GM12878 (cell line): Measurements from ENCODE around the gene RPS6KA4. TPM values are rescaled to one million over a fixed set of nuclear protein-coding genes. Genes with fewer than 3 reads are reported as not detected.

Source experiments
- ATAC-seq: fragments of 200-7000 bp; cut with Tn5 transposase; 3 replicates; pipeline ENCODE4 v1.9.1; 2020; ENCODE audit warnings: mild to moderate bottlenecking, moderate library complexity
- BruUV-seq: library from RNA; stranded (reverse); fragments of 400-500 nt; replicated peaks from 2 replicates; lab custom pipeline; 2021; lab: Mats Ljungman, UMichigan
- CTCF ChIA-PET: fragments of 300-600 bp; sonication (Branson Sonifier 250); formaldehyde crosslinking; extraction: SDS; loops from one replicate; lab custom pipeline; 2021; ENCODE audit warnings: inconsistent platforms; lab: Yijun Ruan, JAX
- POLR2A ChIA-PET: fragments of 350-600 bp; formaldehyde crosslinking; extraction: SDS; loops from one replicate; lab custom pipeline; 2021; ENCODE audit warnings: inconsistent platforms; lab: Charles Lee
- RAD21 ChIA-PET: fragments of 300-600 bp; sonication (Branson Sonifier 250); formaldehyde crosslinking; loops from one replicate; lab custom pipeline; 2023; ENCODE audit warnings: antibody characterized with exemption; ENCODE audit not compliant: unreplicated experiment; lab: Charles Lee
- SMC1A ChIA-PET: fragments of 300-600 bp; sonication (Branson Sonifier 250); formaldehyde crosslinking; loops from one replicate; lab custom pipeline; 2023; ENCODE audit not compliant: unreplicated experiment, uncharacterized antibody; lab: Charles Lee
- DNase-seq: peaks from one replicate; pipeline ENCODE4 v3.0.0-alpha.2; 2011; ENCODE audit warnings: low read depth, low spot score
- FAIRE-seq: peaks from 3 replicates; lab custom pipeline; 2011; peaks lifted over from hg19 to GRCh38; lab: Jason Lieb, UNC
- H2AFZ ChIP-seq: 2 replicates; pipeline ENCODE4 v1.6.0; 2011; ENCODE audit warnings: low read depth, low read length, control low read depth; ENCODE audit not compliant: control insufficient read depth
- H3K27ac ChIP-seq: 2 replicates; pipeline ENCODE4 v1.5.1; 2011; ENCODE audit warnings: control low read depth; ENCODE audit not compliant: control insufficient read depth, insufficient read depth
- H3K27me3 ChIP-seq, 2 experiments: replicated peaks in 1 of 2; 2 replicates each; pipeline versions ENCODE4 v1.6.0 to v1.6.1; 2011; ENCODE audit warnings: low read length in 1 of 2; ENCODE audit not compliant: control insufficient read depth in 2 of 2, insufficient read depth in 2 of 2
- H3K36me3 ChIP-seq, 2 experiments: 2 replicates each; pipeline ENCODE4 v1.5.1; 2011; ENCODE audit warnings: low read length in 1 of 2; ENCODE audit not compliant: control insufficient read depth in 2 of 2, insufficient read depth in 2 of 2
- H3K4me1 ChIP-seq: 2 replicates; pipeline ENCODE4 v1.6.1; 2011; ENCODE audit warnings: mild to moderate bottlenecking, low read length, moderate library complexity, mixed read lengths; ENCODE audit not compliant: control insufficient read depth, insufficient read depth
- H3K4me2 ChIP-seq: 2 replicates; pipeline ENCODE4 v1.6.0; 2011; ENCODE audit warnings: control low read depth; ENCODE audit not compliant: control insufficient read depth, insufficient read depth
- H3K4me3 ChIP-seq: fragments of 200-600 bp; sonication (generic); 2 replicates; pipeline ENCODE4 v1.5.1; 2016
- H3K79me2 ChIP-seq: 2 replicates; pipeline ENCODE4 v1.6.0; 2011; ENCODE audit warnings: low read length; ENCODE audit not compliant: control insufficient read depth, insufficient read depth
- H3K9ac ChIP-seq: 2 replicates; pipeline ENCODE4 v1.8.0; 2011; ENCODE audit warnings: low read length, control low read depth, mixed read lengths; ENCODE audit not compliant: control insufficient read depth, insufficient read depth
- H3K9me3 ChIP-seq: replicated peaks from 3 replicates; pipeline ENCODE4 v1.5.1; 2011; ENCODE audit warnings: mild to moderate bottlenecking, low read length; ENCODE audit not compliant: control insufficient read depth, insufficient read depth
- H4K20me1 ChIP-seq: 2 replicates; pipeline ENCODE4 v1.6.0; 2011; ENCODE audit not compliant: control insufficient read depth, insufficient read depth
- CUX1 ChIP-seq: IDR thresholded peaks from 2 replicates; pipeline ENCODE4 v1.6.1; 2012; ENCODE audit warnings: improper control_type of control experiment, low read depth, low read length; ENCODE audit not compliant: insufficient replicate concordance
- DPF2 ChIP-seq: fragments of 450-650 bp; IDR thresholded peaks from 2 replicates; pipeline ENCODE4 v1.6.1; 2017; ENCODE audit warnings: mild to moderate bottlenecking
- HCFC1 ChIP-seq: fragments of 150-350 bp; IDR thresholded peaks from 2 replicates; pipeline ENCODE4 v1.6.1; 2014; ENCODE audit warnings: low read length
- MEF2B ChIP-seq: fragments of 450-650 bp; IDR thresholded peaks from 2 replicates; pipeline ENCODE4 v1.6.1; 2018; ENCODE audit warnings: mild to moderate bottlenecking, moderate library complexity; ENCODE audit not compliant: partially characterized antibody, poor library complexity, severe bottlenecking
- MYC ChIP-seq: IDR thresholded peaks from 2 replicates; pipeline ENCODE4 v1.6.1; 2011; ENCODE audit warnings: mild to moderate bottlenecking, low read length, moderate library complexity, inconsistent platforms; ENCODE audit not compliant: insufficient read depth, insufficient replicate concordance, insufficient read length, severe bottlenecking
- PML ChIP-seq: IDR thresholded peaks from 2 replicates; pipeline ENCODE4 v1.6.1; 2012; ENCODE audit warnings: low read length, inconsistent platforms
- SMAD5 ChIP-seq: IDR thresholded peaks from 2 replicates; pipeline ENCODE4 v1.6.1; 2016; ENCODE audit warnings: antibody characterized with exemption, low read depth
- TBL1XR1 ChIP-seq: IDR thresholded peaks from 2 replicates; pipeline ENCODE4 v1.6.1; 2012; ENCODE audit warnings: low read depth, low read length, improper control_type of control experiment
- WGBS: methylation state at CpG from one replicate; pipeline ENCODE4 v1.1.6; 2016; ENCODE audit warnings: low lambda C conversion rate; ENCODE audit not compliant: insufficient replicate concordance, insufficient coverage; ENCODE audit errors: missing lambda C conversion rate; 5-methylcytosine and 5-hydroxymethylcytosine counted together
- in situ Hi-C: fragments of 300-500 bp; cut with MboI; formaldehyde crosslinking; loops from 9 replicates; pipeline ENCODE4 v1.14.3; 2018; ENCODE audit warnings: mixed read lengths
- intact Hi-C: fragments of 100-400 bp; cut with micrococcal nuclease; formaldehyde crosslinking; loops from one replicate; pipeline ENCODE4 v1.14.2; 2022; ENCODE audit not compliant: unreplicated experiment
- polyA plus RNA-seq, 11 experiments: library from polyadenylated mRNA; depleted of rRNA in 4 of 11; unstranded in 6 of 11; stranded (reverse) in 5 of 11; fragments of >200 nt; fragmentation: Nextera tagmentation in 4 of 11; fragmentation: Illumina TruSeq in 1 of 11; extraction: Ambion mirVana in 4 of 11; extraction: Trizol in 1 of 11; gene quantifications; 1 replicate in 1 of 11; 2 replicates in 10 of 11; pipeline versions ENCODE4 v1.2.1 to v1.2.3, GENCODE V29; 2011 to 2016; ENCODE audit warnings: inconsistent platforms in 2 of 11, missing spikeins in 2 of 11, low read depth in 1 of 11
- total RNA-seq, 4 experiments: library from RNA; depleted of rRNA in 3 of 4; stranded (reverse); fragments of >200 nt in 3 of 4; fragmentation: Illumina TruSeq in 1 of 4; extraction: Trizol in 1 of 4; gene quantifications; 2 replicates each; pipeline versions ENCODE4 v1.2.1 to v1.2.3, GENCODE V29; 2013 to 2021
- TF ChIP-seq, protein P1 (sequence below): fragments of 150-350 bp; IDR thresholded peaks from 2 replicates; pipeline ENCODE4 v1.6.1; 2016; ENCODE audit warnings: low read depth, low read length

RPS6KA4 gene
- total and polyA plus RNA-seq, 10 of the 15 experiments (the other 5 are each of a cell fraction or from before 2014, with no cell fraction given): 0.34 to 32.6 (median 11.3) TPM

DNA sequence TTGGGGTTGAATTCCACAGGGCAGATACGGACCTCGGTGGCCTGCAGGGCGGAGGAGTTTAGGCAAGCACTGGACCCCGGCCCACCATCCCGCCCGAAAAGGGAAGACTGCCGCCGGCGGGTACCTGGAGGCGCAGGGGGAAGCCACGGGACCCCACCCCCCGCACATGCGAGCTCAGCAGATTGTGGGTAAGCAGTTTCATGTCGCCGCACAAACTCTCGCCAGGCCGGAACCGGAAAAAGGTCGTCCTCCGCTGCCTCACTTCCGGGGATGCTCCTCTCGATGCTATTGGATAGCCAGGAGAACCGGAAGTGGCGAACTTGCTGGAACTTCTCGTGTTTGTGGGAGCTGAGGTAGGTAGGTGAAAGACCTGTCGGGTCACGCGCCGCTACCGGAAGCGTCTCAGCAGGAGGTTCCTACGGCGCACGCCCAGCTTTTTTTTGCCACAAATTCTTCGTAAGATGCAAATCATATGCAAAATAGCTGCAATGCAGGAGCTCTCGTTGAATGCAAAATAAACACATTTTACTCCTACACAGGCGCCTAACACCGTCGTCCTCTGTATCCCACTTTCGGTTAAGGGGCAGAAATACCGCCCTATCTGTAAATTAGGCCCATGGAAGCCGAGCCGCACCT lies 41.5 kb upstream of the RPS6KA4 start, which contains the start of gene TRMT112:
TSS of gene TRMT112 (minus strand) at position 235 of the 636 bp plus-strand sequence. CDS start at position 202, 33 bp downstream.
- Histone ChIP-seq H3K27me3 (no peaks in the 10 kb centered on the region), H3K9me3 (no peaks in the 10 kb centered on the region), H3K4me2 (peak within 1 kb of the TSS; percentile 88), H3K36me3 (peaks cover 0 to 8% of the 10 kb centered on the region in 2 experiments; a peak in 3 of 4 replicates), H3K79me2 (peaks cover 26% of the 10 kb centered on the region), H3K27ac (peak within 1 kb of the TSS; percentile 99), H3K9ac (peak within 1 kb of the TSS; percentile 98), H3K4me1 (peaks cover 9% of the 10 kb centered on the region), H3K4me3 (peak within 1 kb of the TSS; percentile 80), H4K20me1 (no peaks in the 10 kb centered on the region), H2AFZ (peak within 1 kb of the TSS; percentile 95)
- intact Hi-C loops (loop anchor here (1.0 to 5.0 kb wide), 5 partner anchors 11 to 131 kb away; partner anchors contain the start of genes CCDC88B and RPS6KA4), in situ Hi-C loops (no loop called here)
- POLR2A ChIA-PET: interaction anchor here (0.5 to 3.5 kb wide), 23 partner anchors 10 to 562 kb away, joined by 3 to 42 read pairs (median 7); partner anchors contain the start of genes BAD, CCDC88B, ESRRA and FERMT3
- BruUV-seq: no TSS peak
- FAIRE-seq (peak; percentile 100), ATAC-seq (peak; percentile 83), DNase-seq (peak; percentile 96)
- CTCF ChIA-PET: interaction anchor here (0.6 to 5.9 kb wide), 31 partner anchors 10 to 793 kb away, joined by 3 to 228 read pairs (median 4); partner anchors contain the start of genes BAD, CCDC88B, ESRRA and FERMT3
- RAD21 ChIA-PET: interaction anchor here (0.5 to 5.6 kb wide), 26 partner anchors 9 to 371 kb away, joined by 3 to 176 read pairs (median 5); partner anchors contain the start of genes BAD, CATSPERZ, CCDC88B and ESRRA
- WGBS: under 1% methylated on average over 43 of the region's 43 CpGs
- SMC1A ChIA-PET: interaction anchor here (0.6 to 5.3 kb wide), 21 partner anchors 8 to 507 kb away, joined by 3 to 71 read pairs (median 5); partner anchors contain the start of genes BAD, CCDC88B, ESRRA and GPR137
- TF ChIP-seq MEF2B: no peak
- TF ChIP-seq, protein P1, sequence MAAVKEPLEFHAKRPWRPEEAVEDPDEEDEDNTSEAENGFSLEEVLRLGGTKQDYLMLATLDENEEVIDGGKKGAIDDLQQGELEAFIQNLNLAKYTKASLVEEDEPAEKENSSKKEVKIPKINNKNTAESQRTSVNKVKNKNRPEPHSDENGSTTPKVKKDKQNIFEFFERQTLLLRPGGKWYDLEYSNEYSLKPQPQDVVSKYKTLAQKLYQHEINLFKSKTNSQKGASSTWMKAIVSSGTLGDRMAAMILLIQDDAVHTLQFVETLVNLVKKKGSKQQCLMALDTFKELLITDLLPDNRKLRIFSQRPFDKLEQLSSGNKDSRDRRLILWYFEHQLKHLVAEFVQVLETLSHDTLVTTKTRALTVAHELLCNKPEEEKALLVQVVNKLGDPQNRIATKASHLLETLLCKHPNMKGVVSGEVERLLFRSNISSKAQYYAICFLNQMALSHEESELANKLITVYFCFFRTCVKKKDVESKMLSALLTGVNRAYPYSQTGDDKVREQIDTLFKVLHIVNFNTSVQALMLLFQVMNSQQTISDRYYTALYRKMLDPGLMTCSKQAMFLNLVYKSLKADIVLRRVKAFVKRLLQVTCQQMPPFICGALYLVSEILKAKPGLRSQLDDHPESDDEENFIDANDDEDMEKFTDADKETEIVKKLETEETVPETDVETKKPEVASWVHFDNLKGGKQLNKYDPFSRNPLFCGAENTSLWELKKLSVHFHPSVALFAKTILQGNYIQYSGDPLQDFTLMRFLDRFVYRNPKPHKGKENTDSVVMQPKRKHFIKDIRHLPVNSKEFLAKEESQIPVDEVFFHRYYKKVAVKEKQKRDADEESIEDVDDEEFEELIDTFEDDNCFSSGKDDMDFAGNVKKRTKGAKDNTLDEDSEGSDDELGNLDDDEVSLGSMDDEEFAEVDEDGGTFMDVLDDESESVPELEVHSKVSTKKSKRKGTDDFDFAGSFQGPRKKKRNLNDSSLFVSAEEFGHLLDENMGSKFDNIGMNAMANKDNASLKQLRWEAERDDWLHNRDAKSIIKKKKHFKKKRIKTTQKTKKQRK: no peak
- TF ChIP-seq TBL1XR1: no peak
- TF ChIP-seq MYC: peak; percentile 46
- TF ChIP-seq SMAD5: peak; percentile 75
- TF ChIP-seq CUX1: no peak
- peak; percentile 27; the same call in 1 of the 2 replicates for TF ChIP-seq DPF2
- TF ChIP-seq HCFC1: peak; percentile 65; the same call in 1 of the 2 replicates
- peak; percentile 95 for TF ChIP-seq PML
